ENCODE measurements around the gene ABCE1. TPM values are rescaled to one million over a fixed set of nuclear protein-coding genes. Genes with fewer than 3 reads are reported as not detected.

Gene ABCE1
- total RNA-seq, 1 donor from 2014 or later, result 97.6 TPM

DNA sequence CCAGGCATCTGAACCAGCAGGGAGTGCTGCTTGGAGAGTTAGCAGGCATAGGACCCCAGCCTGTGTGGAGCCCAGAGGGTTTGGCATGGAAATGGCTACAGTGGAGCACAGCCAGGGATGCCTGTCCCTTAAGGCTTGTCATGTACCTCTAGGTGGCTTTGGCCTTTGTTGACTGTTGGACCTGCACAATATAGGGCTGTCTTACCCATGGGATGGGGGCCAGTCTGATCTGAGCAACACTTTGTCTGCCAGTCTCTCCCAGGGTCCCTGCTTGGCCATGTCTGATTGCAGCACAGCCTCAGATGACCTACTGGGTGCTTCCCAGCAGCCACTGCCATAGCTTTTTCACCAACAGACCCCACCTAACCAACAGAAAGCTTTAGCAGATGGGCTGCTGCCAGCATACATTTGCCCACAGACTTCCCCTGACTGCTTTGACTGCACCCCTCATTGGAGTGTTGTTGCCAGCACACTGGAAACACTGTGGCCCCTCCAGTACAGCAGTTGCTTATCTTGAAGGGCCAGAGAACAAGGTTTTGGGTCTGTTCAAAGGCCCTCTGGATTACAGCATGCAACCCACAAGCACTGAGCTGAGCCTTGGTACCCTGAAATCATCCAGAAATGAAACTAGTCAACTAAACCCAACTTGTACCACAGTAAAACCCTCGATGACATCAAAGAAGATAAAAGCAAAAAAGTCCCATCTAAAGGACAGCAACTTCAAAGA lies 22.2 kb upstream of the ABCE1 start:
- Histone ChIP-seq H3K27me3 (ENCODE audit: control insufficient read depth, insufficient read depth, low read length) (no peaks in the 10 kb centered on the region), H3K4me3 (ENCODE audit: low read depth, low read length) (no peak overlapping the region), H3K36me3 (ENCODE audit: control insufficient read depth, insufficient read depth, low read length) (peaks cover 2% of the 10 kb centered on the region)
- DNase-seq (ENCODE audit: low read depth), result no peak
- TF ChIP-seq, protein P1, sequence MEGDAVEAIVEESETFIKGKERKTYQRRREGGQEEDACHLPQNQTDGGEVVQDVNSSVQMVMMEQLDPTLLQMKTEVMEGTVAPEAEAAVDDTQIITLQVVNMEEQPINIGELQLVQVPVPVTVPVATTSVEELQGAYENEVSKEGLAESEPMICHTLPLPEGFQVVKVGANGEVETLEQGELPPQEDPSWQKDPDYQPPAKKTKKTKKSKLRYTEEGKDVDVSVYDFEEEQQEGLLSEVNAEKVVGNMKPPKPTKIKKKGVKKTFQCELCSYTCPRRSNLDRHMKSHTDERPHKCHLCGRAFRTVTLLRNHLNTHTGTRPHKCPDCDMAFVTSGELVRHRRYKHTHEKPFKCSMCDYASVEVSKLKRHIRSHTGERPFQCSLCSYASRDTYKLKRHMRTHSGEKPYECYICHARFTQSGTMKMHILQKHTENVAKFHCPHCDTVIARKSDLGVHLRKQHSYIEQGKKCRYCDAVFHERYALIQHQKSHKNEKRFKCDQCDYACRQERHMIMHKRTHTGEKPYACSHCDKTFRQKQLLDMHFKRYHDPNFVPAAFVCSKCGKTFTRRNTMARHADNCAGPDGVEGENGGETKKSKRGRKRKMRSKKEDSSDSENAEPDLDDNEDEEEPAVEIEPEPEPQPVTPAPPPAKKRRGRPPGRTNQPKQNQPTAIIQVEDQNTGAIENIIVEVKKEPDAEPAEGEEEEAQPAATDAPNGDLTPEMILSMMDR (IDR thresholded peaks at IDR 0.05; ENCODE audit: insufficient read depth, low read length, poor library complexity, severe bottlenecking), result no peak

DNA sequence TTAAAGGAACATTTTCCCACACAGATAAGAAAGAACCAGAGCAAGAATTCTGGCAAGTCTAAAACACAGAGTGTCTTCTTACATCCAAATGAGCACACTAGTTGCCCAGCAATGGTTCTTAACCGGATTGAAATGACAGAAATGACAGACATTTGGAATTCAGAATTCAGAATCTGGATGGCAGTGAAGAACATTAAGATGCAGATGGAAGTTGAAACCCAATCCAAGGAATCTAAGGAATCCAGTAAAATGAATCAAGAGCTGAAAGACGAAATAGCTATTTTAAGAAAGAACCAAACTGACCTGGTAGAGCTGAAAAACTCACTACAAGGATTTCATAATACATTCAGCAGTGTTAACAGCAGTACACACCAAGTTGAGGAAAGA lies 21.6 kb upstream of the ABCE1 start:
- Histone ChIP-seq H3K36me3 (ENCODE audit: control insufficient read depth, insufficient read depth, low read length) (peaks cover 2% of the 10 kb centered on the region), H3K27me3 (ENCODE audit: control insufficient read depth, insufficient read depth, low read length) (no peaks in the 10 kb centered on the region), H3K4me3 (ENCODE audit: low read depth, low read length) (no peak overlapping the region)
- DNase-seq (ENCODE audit: low read depth), result no peak
- TF ChIP-seq, protein P1 (IDR thresholded peaks at IDR 0.05; ENCODE audit: insufficient read depth, low read length, poor library complexity, severe bottlenecking), result no peak

DNA sequence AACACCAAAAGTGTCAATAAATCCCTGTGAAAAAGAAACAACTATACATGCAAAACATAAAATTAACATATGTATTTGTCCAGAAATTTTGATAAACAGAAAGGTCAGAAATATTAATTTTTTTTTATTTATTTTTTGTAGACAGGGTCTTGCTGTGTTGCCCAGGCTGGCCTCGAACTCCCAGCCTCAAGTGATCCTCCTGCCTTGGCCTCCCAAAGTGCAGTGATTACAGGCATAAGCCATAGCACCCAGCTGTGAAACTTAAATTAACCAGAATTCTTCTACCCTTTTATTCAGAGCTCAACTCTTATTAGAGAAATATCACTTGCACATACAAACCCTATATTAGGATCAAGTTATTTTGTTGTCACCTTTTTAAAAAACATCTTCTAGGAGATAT lies 16.4 kb upstream of the ABCE1 start:
- no peak for DNase-seq (ENCODE audit: low read depth)
- no peaks in the 10 kb centered on the region for H3K27me3 ChIP-seq (ENCODE audit: control insufficient read depth, insufficient read depth, low read length)
- no peak overlapping the region for H3K4me3 ChIP-seq (ENCODE audit: low read depth, low read length)
- TF ChIP-seq, protein P1 (IDR thresholded peaks at IDR 0.05; ENCODE audit: insufficient read depth, low read length, poor library complexity, severe bottlenecking), result no peak
- no peaks in the 10 kb centered on the region for H3K36me3 ChIP-seq (ENCODE audit: control insufficient read depth, insufficient read depth, low read length)

DNA sequence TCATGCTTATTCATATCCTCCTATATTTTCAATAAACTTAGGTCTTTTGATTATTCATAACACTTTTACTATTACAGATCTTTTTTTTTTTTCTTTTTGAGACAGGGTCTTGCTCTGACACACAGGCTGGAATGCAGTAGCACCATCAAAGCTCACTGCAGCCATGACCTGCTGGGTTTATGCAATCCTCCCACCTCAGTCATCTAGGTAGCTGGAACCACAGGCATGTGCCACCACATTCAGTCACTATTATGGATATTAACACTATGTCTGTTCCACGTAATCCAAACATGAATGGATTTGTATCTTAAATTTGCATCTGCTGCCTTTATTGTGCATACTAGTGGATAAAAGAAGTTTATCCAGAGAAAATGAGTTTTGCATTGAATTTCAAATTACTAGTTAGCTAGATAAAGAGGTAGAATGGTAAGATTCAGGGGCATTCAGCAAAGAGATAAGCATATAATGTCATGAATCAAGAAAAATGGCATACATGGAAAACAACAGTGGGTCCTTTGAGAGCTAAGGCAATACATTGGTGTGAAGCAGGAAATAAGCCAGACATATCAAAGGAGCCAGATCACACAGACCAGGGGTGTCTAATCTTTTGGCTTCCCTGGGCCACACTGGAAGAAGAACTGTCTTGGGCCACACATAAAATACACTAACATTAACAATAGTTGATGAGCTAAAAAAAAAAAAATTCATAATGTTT lies 14.1 kb upstream of the ABCE1 start:
- Histone ChIP-seq H3K27me3 (ENCODE audit: control insufficient read depth, insufficient read depth, low read length) (no peaks in the 10 kb centered on the region), H3K36me3 (ENCODE audit: control insufficient read depth, insufficient read depth, low read length) (no peaks in the 10 kb centered on the region), H3K4me3 (ENCODE audit: low read depth, low read length) (no peak overlapping the region)
- TF ChIP-seq, protein P1 (IDR thresholded peaks at IDR 0.05; ENCODE audit: insufficient read depth, low read length, poor library complexity, severe bottlenecking), result no peak
- peak; percentile 56 for DNase-seq (ENCODE audit: low read depth)

DNA sequence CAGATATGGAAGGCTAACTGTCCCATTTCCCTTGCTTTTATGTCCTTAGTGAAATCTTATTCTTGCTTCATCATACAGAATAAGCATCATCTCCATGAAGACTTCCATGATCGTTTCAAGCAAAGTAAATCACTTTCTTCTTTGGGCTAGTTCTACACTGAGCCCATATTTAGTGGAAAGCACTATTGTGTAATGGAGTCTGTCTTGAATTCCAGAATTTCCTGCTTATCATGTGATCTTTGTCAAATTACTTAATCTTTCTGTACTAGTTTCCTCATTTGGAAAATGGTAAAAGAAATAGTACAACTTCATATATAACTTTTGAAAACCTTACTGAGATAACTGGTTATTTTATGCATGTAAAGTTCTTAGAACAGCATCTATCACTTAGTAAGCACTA lies 7.7 kb upstream of the ABCE1 start:
- TF ChIP-seq, protein P1 (IDR thresholded peaks at IDR 0.05; ENCODE audit: insufficient read depth, low read length, poor library complexity, severe bottlenecking), result no peak
- peaks cover 2% of the 10 kb centered on the region for H3K36me3 ChIP-seq (ENCODE audit: control insufficient read depth, insufficient read depth, low read length)
- no peak overlapping the region for H3K4me3 ChIP-seq (ENCODE audit: low read depth, low read length)
- no peak for DNase-seq (ENCODE audit: low read depth)
- no peaks in the 10 kb centered on the region for H3K27me3 ChIP-seq (ENCODE audit: control insufficient read depth, insufficient read depth, low read length)

Measured in kidney epithelial cell (primary cell).